ENCODE measurements around the gene ZBED4. TPM values are rescaled to one million over a fixed set of nuclear protein-coding genes. Genes with fewer than 3 reads are reported as not detected.
"Not testable (repeated sequence)": the region's sequence is repeated elsewhere in the genome, so short reads cannot be mapped to it uniquely, and the experiment has no call there.

The ZBED4 gene
- total RNA-seq, 1 donor from 2014 or later: 4.8 TPM

- intact Hi-C loops (cut with DNase I): loop anchor here (5.0 kb wide), 1 partner anchor 67 kb away; the partner anchor contains the start of genes ALG12 and CRELD2
- no peak for ATAC-seq
- no peak for DNase-seq (ENCODE audit: missing footprints)
Observed at GRCh38 chr22:49850021-49850911, 3.4 kb upstream of the ZBED4 start.

- ATAC-seq: no peak
- intact Hi-C loops (cut with DNase I): loop anchor here (5.0 kb wide), 1 partner anchor 66 kb away; the partner anchor contains the start of genes ALG12 and CRELD2
- DNase-seq (ENCODE audit: missing footprints): no peak
Observed at GRCh38 chr22:49850959-49851802, 2.5 kb upstream of the ZBED4 start.

GRCh38 chr22:49852568-49852897, 1.1 kb upstream of the ZBED4 start:
- not testable (repeated sequence) for DNase-seq (ENCODE audit: missing footprints); ATAC-seq
- intact Hi-C loops (cut with DNase I): loop anchor here (5.0 kb wide), 1 partner anchor 65 kb away; the partner anchor contains the start of genes ALG12 and CRELD2

GRCh38 chr22:49853981-49854831, 562 bp downstream of the ZBED4 start:
- no peak for ATAC-seq
- DNase-seq (ENCODE audit: missing footprints): no peak

GRCh38 chr22:49855251-49855911, 1.7 kb downstream of the ZBED4 start:
- intact Hi-C loops (cut with DNase I): no loop called here
- no peak for DNase-seq (ENCODE audit: missing footprints)
- no peak for ATAC-seq

More at GRCh38 chr22:49853981-49854831, 562 bp downstream of the ZBED4 start:
- intact Hi-C loops (cut with DNase I): loop anchor here (5.0 kb wide), 1 partner anchor 63 kb away; the partner anchor contains the start of genes ALG12 and CRELD2

- DNase-seq (ENCODE audit: missing footprints) (no peak), ATAC-seq (no peak)
- intact Hi-C loops (cut with DNase I): no loop called here
Observed at GRCh38 chr22:49856343-49856742, 2.7 kb downstream of the ZBED4 start.

- intact Hi-C loops (cut with DNase I): no loop called here
- DNase-seq (ENCODE audit: missing footprints) (no peak), ATAC-seq (no peak)
Observed at GRCh38 chr22:49856766-49857618, 3.3 kb downstream of the ZBED4 start.

- ATAC-seq: no peak
- intact Hi-C loops (cut with DNase I): no loop called here
Observed at GRCh38 chr22:49858827-49859226, 5.2 kb downstream of the ZBED4 start.

GRCh38 chr22:49861642-49862495, 8.2 kb downstream of the ZBED4 start:
- DNase-seq (ENCODE audit: missing footprints): no peak
- ATAC-seq: no peak
- intact Hi-C loops (cut with DNase I): no loop called here

More at GRCh38 chr22:49858827-49859226, 5.2 kb downstream of the ZBED4 start:
- DNase-seq (ENCODE audit: missing footprints): no peak

GRCh38 chr22:49862496-49862776, 8.8 kb downstream of the ZBED4 start:
- no peak for ATAC-seq
- intact Hi-C loops (cut with DNase I): no loop called here
- no peak for DNase-seq (ENCODE audit: missing footprints)

- DNase-seq (ENCODE audit: missing footprints) (no peak), ATAC-seq (no peak)
- intact Hi-C loops (cut with DNase I): no loop called here
Observed at GRCh38 chr22:49863931-49864330, 10.3 kb downstream of the ZBED4 start.

- DNase-seq (ENCODE audit: missing footprints): no peak
- intact Hi-C loops (cut with DNase I): no loop called here
- ATAC-seq: no peak
Observed at GRCh38 chr22:49865156-49865555, 11.5 kb downstream of the ZBED4 start.

GRCh38 chr22:49866134-49866533, 12.5 kb downstream of the ZBED4 start:
- intact Hi-C loops (cut with DNase I): no loop called here
- DNase-seq (ENCODE audit: missing footprints) (no peak), ATAC-seq (no peak)

GRCh38 chr22:49866646-49867045, 13.0 kb downstream of the ZBED4 start:
- ATAC-seq (no peak), DNase-seq (ENCODE audit: missing footprints) (no peak)
- intact Hi-C loops (cut with DNase I): no loop called here

GRCh38 chr22:49867303-49868265, 13.9 kb downstream of the ZBED4 start:
- ATAC-seq: no peak
- no peak for DNase-seq (ENCODE audit: missing footprints)
- intact Hi-C loops (cut with DNase I): no loop called here
